RPMI7951 (cell line): ENCODE results near the gene SYNPO. TPM values are rescaled to one million over a fixed set of nuclear protein-coding genes. Genes with fewer than 3 reads are reported as not detected.

Experiments used
- DNase-seq: peaks from one replicate; pipeline ENCODE4 v3.0.0-alpha.2; 2012; ENCODE audit warnings: low read depth
- total RNA-seq: library from RNA; depleted of rRNA; stranded (reverse); fragments of >200 nt; shearing (Covaris generic); gene quantifications from 2 replicates; pipeline ENCODE4 v1.2.3, GENCODE V29; 2014

Gene SYNPO
- total RNA-seq, 1 experiment from 2014 or later, result 1.4 TPM

DNA sequence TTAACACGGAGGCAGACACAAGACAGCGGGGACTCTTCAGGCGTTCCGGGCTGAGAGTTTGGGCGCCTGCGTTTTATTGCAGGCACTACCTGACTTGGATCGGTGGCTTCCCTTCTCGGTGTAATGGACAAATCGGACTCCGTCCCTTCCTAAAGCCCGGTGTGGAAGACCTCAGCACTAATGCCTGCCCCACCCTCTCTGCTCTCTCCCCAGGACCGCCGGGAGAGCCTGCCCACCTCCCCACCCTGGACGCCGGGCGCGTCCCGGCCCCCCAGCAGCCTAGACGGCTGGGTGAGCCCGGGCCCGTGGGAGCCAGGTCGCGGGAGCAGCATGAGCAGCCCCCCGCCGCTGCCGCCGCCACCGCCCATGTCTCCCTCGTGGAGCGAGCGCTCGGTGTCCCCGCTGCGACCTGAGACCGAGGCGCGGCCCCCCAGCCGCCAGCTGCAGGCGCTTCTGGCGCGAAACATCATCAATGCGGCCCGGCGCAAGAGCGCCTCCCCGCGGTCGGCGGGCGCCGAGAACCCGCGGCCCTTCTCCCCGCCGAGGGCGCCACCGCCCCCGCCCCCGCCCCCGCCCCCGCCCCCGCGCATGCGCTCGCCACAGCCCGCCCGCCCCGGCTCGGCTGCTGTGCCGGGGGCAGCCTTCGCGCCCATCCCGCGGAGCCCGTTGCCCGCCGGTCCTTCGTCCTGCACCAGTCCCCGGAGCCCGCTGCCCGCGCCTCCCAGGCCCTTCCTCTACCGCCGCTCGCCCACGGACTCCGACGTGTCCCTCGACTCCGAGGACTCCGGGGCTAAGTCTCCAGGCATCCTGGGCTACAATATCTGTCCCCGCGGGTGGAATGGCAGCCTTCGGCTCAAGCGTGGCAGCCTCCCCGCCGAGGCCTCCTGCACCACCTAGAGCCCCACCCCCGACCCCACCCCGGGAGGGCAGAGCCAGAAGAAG lies 16.0 kb downstream of the SYNPO start:
- DNase-seq, result peak; percentile 55

- no peak for DNase-seq
These were observed 17.7 kb downstream of the SYNPO start for GRCh38 chr5:150658121-150658520.

DNA sequence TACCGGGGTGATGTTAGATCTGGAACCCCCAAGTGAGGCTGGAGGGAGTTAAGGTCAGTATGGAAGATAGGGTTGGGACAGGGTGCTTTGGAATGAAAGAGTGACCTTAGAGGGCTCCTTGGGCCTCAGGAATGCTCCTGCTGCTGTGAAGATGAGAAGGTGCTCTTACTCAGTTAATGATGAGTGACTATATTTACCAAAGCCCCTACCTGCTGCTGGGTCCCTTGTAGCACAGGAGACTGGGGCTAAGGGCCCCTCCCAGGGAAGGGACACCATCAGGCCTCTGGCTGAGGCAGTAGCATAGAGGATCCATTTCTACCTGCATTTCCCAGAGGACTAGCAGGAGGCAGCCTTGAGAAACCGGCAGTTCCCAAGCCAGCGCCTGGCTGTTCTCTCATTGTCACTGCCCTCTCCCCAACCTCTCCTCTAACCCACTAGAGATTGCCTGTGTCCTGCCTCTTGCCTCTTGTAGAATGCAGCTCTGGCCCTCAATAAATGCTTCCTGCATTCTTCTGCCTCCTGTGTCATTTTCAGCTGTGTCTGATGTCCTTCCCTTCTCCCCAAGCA lies 18.3 kb downstream of the SYNPO start:
- no peak for DNase-seq

- DNase-seq, result no peak
These were observed 19.1 kb downstream of the SYNPO start for GRCh38 chr5:150659360-150660107.

DNA sequence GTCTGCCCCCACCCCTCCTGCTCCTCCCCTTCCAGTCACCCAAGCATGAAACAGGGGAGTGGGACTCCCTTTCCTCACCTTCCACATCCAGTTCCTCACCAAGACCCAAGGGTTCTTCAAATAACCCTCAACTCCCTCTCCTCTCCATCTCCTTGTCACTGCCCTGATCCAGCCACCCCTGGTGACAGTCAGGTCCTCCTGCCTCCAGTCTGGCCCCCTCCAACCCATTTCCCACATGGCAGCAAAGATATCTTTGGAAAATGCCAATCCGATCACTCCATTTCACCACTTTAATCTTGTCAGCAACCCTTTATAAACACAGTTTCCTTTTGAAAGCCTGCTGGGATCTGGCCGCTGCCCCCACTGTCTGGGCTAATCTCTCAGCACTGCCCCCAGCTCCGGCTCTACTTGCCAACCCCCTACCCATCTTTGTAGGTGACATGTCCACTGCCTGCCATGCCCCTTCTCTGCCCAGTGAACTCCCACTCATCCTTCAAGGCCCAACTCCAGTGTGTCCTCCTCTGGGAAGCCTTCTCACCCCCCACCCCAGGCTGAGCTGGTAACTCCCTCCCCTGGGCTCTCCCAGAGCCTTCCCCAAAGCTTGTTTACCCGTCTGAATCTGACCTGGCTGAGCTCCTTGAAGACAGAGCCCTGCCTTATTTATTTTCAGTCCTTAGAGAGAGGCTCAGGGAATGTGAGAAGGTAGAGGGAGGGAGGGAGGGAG lies 19.8 kb downstream of the SYNPO start:
- DNase-seq, result no peak

- no peak for DNase-seq
These were observed 20.6 kb downstream of the SYNPO start, which contains the start of gene MYOZ3 for GRCh38 chr5:150661086-150661485. TSS of gene MYOZ3 (plus strand) at chr5:150661251. CDS start at chr5:150662942, 1,691 bp downstream.

DNA sequence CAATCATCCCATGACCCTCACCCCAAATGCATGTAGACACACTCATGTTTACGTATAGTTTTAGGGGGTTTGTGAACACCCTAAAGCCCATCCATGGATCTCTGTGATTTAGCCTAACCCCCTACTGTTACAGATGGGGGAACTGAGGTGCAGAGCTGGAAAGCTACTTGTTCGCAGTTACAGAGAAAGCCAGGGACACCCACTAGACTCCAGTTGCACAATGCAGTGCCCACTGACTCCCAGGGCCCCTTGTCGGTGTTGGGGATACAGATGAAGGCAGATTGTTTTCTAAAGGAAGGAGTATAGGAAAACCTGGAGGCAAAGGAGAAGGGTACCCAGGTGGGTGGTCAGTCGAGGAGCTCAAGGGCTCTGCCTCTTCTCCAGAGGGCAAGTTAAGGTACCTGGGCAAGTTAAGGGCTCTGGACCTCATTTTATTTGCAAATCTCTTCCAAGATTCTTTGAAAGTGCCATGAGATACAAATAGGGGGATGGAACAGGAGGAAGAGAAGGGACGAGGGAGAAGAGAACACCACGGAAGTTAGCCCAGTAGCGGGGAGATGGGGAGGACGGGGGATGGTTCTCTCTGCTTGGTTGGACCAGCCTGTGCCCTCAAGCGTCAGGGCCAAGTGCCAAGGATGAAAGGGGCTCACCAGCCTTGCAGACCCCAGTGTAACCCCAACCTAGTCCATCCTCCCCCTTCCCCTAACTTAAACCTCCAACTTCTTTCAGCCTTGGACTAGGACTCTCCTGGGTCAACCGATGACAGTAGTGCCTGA lies 21.5 kb downstream of the SYNPO start:
- no peak for DNase-seq

GRCh38 chr5:150662731-150663516 lies 22.5 kb downstream of the SYNPO start:
- no peak for DNase-seq

GRCh38 chr5:150663936-150664335 lies 23.5 kb downstream of the SYNPO start:
- no peak for DNase-seq

GRCh38 chr5:150665044-150665443 lies 24.6 kb downstream of the SYNPO start:
- peak; percentile 58 for DNase-seq

DNA sequence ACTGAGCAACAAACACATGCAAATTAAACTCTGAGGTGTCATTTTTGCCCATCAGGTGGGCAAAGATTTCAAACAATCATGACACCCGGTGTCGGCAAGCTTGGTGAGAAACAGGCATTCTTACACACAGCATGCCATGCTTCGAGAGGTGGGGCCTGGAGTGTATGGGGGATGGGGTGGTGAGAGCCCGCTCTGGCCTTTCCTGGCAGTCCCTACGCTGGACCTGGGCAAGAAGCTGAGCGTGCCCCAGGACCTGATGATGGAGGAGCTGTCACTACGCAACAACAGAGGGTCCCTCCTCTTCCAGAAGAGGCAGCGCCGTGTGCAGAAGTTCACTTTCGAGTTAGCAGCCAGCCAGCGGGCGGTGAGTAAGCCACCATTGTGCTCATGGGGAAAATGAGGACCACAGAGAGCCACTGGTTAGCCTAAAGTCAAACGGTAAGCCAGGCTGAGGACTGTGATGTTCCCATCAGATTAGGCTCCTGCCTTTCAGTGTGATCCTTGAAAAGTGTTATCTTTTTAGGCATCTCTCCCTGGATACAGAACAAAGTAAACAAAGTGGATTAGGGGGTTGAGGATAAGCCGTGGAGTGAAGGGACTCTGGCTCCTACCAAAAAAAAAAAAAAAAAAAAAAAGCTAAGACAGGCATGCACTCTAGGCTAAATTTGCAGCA lies 30.0 kb downstream of the SYNPO start:
- peak; percentile 26 for DNase-seq

DNA sequence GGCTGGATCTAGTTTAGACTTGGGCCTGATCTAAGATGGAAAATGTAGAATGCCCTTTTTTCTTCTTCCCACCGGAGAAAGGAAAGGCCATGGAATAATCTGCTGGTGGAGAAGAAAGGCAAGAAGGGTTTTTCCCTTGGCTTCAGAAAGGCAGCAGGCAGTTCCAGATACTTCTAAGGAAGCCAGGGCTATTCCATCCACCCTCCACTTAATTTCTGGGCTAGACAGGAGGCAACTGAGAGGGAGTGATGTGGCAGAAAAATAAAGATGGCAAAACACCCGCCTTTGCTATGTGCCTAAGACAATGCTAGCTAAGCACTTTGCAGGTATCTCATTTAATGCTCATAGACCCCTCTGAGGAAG lies 30.5 kb downstream of the SYNPO start:
- no peak for DNase-seq

GRCh38 chr5:150671509-150672236 lies 31.2 kb downstream of the SYNPO start:
- DNase-seq, result no peak

DNA sequence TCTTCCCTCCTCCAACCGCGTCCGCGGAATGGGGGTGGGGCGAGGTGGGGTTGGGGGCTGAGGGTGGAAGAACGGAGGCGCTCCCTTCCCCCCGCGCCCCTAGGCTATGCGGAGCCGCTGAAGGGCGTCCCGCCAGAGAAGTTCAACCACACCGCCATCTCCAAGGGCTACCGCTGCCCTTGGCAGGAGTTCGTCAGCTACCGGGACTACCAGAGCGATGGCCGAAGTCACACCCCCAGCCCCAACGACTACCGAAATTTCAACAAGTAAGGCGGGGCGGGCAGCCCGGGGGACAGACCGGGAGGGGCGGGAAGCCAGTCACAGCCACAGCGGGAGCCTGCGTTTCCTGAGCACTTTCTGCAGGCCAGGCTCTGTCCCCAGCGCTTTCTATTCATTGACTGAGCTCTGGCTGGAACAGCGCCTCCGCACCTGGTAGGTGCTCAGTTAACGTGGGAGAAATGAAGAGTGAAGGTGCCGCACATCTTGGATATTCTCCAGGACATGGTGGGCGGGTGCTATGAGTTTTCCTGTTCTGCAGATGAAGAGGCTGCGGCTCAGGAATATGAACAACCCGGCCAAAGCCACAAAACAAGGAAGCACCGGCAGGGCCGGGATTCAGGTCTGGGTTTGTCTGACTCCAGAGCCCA lies 31.9 kb downstream of the SYNPO start:
- DNase-seq, result peak; percentile 33

GRCh38 chr5:150672884-150673275 lies 32.4 kb downstream of the SYNPO start:
- DNase-seq, result no peak

GRCh38 chr5:150674341-150674821 lies 33.9 kb downstream of the SYNPO start:
- no peak for DNase-seq

GRCh38 chr5:150675069-150675468 lies 34.6 kb downstream of the SYNPO start:
- no peak for DNase-seq

- no peak for DNase-seq
These were observed 36.1 kb downstream of the SYNPO start for GRCh38 chr5:150676578-150676977.
